Measurements from ENCODE around the gene ARHGAP28. TPM values are rescaled to one million over a fixed set of nuclear protein-coding genes. Genes with fewer than 3 reads are reported as not detected.

ARHGAP28 gene
- polyA plus RNA-seq, 1 of the 3 experiments (the other 2 are of a cell fraction), result 0.99 TPM

DNA sequence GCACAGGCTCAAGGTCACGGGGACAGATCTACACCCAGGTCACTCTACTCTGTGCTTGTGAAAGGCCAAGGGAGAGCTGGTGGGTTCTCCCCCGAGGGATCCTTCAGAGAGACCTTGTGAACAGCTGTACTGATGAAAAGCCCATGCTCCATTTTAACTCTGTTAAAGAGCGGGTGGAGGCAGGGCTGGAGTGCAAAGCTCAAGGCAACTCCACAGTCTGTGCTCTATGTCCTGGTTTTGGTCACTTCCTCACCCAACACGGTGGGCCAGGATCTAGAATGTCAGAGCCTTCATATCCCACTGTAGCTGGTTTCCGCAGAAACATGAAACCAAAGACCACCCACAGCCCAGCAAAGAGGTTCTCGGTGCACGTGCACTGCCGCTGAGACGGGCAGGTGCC, 210.9 kb downstream of the ARHGAP28 start:
- Histone ChIP-seq H2AFZ (ENCODE audit: low read depth) (no peak overlapping the region), H3K27me3 (ENCODE audit: insufficient read depth) (no peaks in the 10 kb centered on the region), H3K9me2 (no peaks in the 10 kb centered on the region), H3K9me3 (no peaks in the 10 kb centered on the region), H3K36me3 (replicated peaks in 1 of 2; ENCODE audit: control insufficient read depth in 1 of 2, insufficient read depth in 2 of 2, low read length in 1 of 2) (no peaks in the 10 kb centered on the region), H3F3A (replicated peaks; ENCODE audit: insufficient read depth) (no peaks in the 10 kb centered on the region), H3K9ac (no peak overlapping the region), H3K27ac (ENCODE audit: low read depth in 2 of 2, low read length in 1 of 2) (no peak overlapping the region), H3K4me1 (ENCODE audit: control insufficient read depth in 1 of 2, insufficient read depth in 2 of 2, low read depth in 1 of 2, low read length in 1 of 2) (peaks cover 0 to 9% of the 10 kb centered on the region in 2 experiments; a peak in 1 of 4 replicates), H3K4me2 (no peak overlapping the region), H3K4me3 (ENCODE audit: low read depth in 2 of 2, low read length in 1 of 2) (no peak overlapping the region), H4K20me1 (ENCODE audit: insufficient read depth) (no peaks in the 10 kb centered on the region), H3K79me2 (ENCODE audit: insufficient read depth) (no peaks in the 10 kb centered on the region)
- CTCF ChIA-PET, result interaction anchor here (1.0 to 2.8 kb wide), 4 partner anchors 21 to 82 kb away, joined by 3 to 10 read pairs (median 4); no protein-coding TSS in a partner anchor
- DNase-seq, result no peak
- no peak for TF ChIP-seq RFX5 (IDR thresholded peaks at IDR 0.05; ENCODE audit: low read length)
- TF ChIP-seq MXI1 (IDR thresholded peaks at IDR 0.05; ENCODE audit: low read depth, low read length), result no peak
- TF ChIP-seq RCOR1 (IDR thresholded peaks at IDR 0.05; ENCODE audit: low read length), result no peak
- TF ChIP-seq FOXJ3 (CRISPR knock-in tag; IDR thresholded peaks at IDR 0.05), result no peak
- no peak for TF ChIP-seq FOXM1 (IDR thresholded peaks at IDR 0.05; ENCODE audit: low read depth)
- TF ChIP-seq, protein P1, sequence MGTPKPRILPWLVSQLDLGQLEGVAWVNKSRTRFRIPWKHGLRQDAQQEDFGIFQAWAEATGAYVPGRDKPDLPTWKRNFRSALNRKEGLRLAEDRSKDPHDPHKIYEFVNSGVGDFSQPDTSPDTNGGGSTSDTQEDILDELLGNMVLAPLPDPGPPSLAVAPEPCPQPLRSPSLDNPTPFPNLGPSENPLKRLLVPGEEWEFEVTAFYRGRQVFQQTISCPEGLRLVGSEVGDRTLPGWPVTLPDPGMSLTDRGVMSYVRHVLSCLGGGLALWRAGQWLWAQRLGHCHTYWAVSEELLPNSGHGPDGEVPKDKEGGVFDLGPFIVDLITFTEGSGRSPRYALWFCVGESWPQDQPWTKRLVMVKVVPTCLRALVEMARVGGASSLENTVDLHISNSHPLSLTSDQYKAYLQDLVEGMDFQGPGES (IDR thresholded peaks at IDR 0.05; ENCODE audit: low read depth, low read length), result no peak
- POLR2A ChIA-PET, result no interaction called here
- WGBS (ENCODE audit: low lambda C conversion rate), result 49% methylated on average over 7 of the region's 9 CpGs

DNA sequence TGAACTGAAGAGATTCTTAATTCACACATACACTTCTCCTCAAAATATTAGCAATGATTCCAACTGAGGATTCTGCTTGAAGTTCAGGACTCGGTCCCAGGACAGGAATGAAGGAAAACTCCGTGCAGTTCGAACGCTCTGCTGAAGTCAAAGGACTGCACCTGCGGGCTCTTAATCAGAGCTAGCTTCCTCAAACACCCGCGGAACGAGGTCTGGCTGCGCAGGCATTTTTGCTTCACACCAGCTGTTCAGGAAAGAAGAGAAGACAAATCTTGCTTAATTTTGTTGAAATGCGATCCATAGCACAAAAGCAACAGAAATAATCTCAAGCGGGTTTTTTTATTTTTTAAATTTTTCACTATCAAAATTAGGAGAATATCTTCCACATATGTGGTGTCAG, 212.5 kb downstream of the ARHGAP28 start:
- Histone ChIP-seq H3K9me3 (no peaks in the 10 kb centered on the region), H2AFZ (ENCODE audit: low read depth) (no peak overlapping the region), H3K4me2 (no peak overlapping the region), H3K9me2 (no peaks in the 10 kb centered on the region), H3K9ac (no peak overlapping the region), H3K4me3 (ENCODE audit: low read depth in 2 of 2, low read length in 1 of 2) (no peak overlapping the region), H3K36me3 (replicated peaks in 1 of 2; ENCODE audit: control insufficient read depth in 1 of 2, insufficient read depth in 2 of 2, low read length in 1 of 2) (no peaks in the 10 kb centered on the region), H3K4me1 (ENCODE audit: control insufficient read depth in 1 of 2, insufficient read depth in 2 of 2, low read depth in 1 of 2, low read length in 1 of 2) (peaks cover 0 to 7% of the 10 kb centered on the region in 2 experiments; a peak in 1 of 4 replicates), H3F3A (replicated peaks; ENCODE audit: insufficient read depth) (no peaks in the 10 kb centered on the region), H4K20me1 (ENCODE audit: insufficient read depth) (no peaks in the 10 kb centered on the region), H3K27me3 (ENCODE audit: insufficient read depth) (no peaks in the 10 kb centered on the region), H3K79me2 (ENCODE audit: insufficient read depth) (no peaks in the 10 kb centered on the region), H3K27ac (ENCODE audit: low read depth in 2 of 2, low read length in 1 of 2) (no peak overlapping the region)
- POLR2A ChIA-PET, result no interaction called here
- TF ChIP-seq, protein P1 (IDR thresholded peaks at IDR 0.05; ENCODE audit: low read depth, low read length), result no peak
- TF ChIP-seq USF1 (IDR thresholded peaks at IDR 0.05; ENCODE audit: borderline replicate concordance, low read depth) (no peak), EZH2phosphoT487 (IDR thresholded peaks at IDR 0.05; ENCODE audit: borderline replicate concordance, low read depth) (no peak), MAX (IDR thresholded peaks at IDR 0.05; ENCODE audit: low read depth) (no peak), TAF1 (IDR thresholded peaks at IDR 0.05; ENCODE audit: borderline replicate concordance, low read depth, low read length) (no peak), YY1 (IDR thresholded peaks at IDR 0.05; ENCODE audit: low read depth) (no peak), TEAD4 (IDR thresholded peaks at IDR 0.05; ENCODE audit: borderline replicate concordance, insufficient read depth) (no peak)
- TF ChIP-seq, protein P2, sequence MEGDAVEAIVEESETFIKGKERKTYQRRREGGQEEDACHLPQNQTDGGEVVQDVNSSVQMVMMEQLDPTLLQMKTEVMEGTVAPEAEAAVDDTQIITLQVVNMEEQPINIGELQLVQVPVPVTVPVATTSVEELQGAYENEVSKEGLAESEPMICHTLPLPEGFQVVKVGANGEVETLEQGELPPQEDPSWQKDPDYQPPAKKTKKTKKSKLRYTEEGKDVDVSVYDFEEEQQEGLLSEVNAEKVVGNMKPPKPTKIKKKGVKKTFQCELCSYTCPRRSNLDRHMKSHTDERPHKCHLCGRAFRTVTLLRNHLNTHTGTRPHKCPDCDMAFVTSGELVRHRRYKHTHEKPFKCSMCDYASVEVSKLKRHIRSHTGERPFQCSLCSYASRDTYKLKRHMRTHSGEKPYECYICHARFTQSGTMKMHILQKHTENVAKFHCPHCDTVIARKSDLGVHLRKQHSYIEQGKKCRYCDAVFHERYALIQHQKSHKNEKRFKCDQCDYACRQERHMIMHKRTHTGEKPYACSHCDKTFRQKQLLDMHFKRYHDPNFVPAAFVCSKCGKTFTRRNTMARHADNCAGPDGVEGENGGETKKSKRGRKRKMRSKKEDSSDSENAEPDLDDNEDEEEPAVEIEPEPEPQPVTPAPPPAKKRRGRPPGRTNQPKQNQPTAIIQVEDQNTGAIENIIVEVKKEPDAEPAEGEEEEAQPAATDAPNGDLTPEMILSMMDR (IDR thresholded peaks at IDR 0.05), result no peak
- no peak for DNase-seq
- 73% methylated on average over 11 of the region's 11 CpGs for WGBS (ENCODE audit: low lambda C conversion rate)
- CTCF ChIA-PET, result interaction anchor here (1.0 to 2.8 kb wide), 2 partner anchors 21 to 80 kb away, joined by 4 to 10 read pairs; no protein-coding TSS in a partner anchor
